A673 (cell line): ENCODE data around the gene NR4A3.

Experiments
- EZH2 ChIP-seq: fragments of 200-600 bp; sonication (generic); IDR thresholded peaks from 2 replicates; pipeline ENCODE4 v1.6.1; 2017; ENCODE audit warnings: borderline replicate concordance, low read depth, mild to moderate bottlenecking, mixed read lengths, antibody characterized with exemption, low read length; ENCODE audit not compliant: poor library complexity, severe bottlenecking
- TF ChIP-seq, protein P1 (sequence below): fragments of 300-800, 200-600 bp; sonication (generic); conservative IDR thresholded peaks from 2 replicates; pipeline ENCODE4 v1.5.1; 2017; ENCODE audit warnings: low read depth, mild to moderate bottlenecking, antibody characterized with exemption, low read length, moderate library complexity, mixed read lengths

DNA sequence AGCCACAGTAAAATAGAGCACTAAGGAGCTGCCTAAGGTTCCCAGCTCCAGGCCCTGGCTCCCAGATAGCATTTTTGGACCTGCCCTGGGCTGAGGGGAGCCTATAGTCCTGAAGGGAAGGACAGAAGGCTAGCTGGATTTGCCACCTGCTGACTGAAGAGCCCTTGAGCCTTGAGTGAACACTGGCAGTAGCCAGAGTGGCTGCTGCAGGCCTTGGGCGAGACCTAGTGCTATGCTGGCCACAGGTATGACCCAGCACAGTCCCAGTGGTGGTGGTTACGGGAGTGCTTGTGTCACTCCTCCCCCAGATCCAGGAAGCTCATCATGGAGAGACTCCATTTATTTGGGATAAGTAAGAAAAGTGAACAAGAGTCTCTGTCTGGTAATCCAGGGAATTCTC is 74.4 kb downstream of the NR4A3 start:
- TF ChIP-seq, protein P1, sequence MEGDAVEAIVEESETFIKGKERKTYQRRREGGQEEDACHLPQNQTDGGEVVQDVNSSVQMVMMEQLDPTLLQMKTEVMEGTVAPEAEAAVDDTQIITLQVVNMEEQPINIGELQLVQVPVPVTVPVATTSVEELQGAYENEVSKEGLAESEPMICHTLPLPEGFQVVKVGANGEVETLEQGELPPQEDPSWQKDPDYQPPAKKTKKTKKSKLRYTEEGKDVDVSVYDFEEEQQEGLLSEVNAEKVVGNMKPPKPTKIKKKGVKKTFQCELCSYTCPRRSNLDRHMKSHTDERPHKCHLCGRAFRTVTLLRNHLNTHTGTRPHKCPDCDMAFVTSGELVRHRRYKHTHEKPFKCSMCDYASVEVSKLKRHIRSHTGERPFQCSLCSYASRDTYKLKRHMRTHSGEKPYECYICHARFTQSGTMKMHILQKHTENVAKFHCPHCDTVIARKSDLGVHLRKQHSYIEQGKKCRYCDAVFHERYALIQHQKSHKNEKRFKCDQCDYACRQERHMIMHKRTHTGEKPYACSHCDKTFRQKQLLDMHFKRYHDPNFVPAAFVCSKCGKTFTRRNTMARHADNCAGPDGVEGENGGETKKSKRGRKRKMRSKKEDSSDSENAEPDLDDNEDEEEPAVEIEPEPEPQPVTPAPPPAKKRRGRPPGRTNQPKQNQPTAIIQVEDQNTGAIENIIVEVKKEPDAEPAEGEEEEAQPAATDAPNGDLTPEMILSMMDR = no peak
- no peak for TF ChIP-seq EZH2
